HG03354 (cell line): Measurements from ENCODE around the gene SHOC2.

Source experiments
- ATAC-seq: cut with Tn5 transposase; IDR thresholded peaks from one replicate; pipeline ENCODE4 v1.9.1; 2021; ENCODE audit warnings: mild to moderate bottlenecking; ENCODE audit not compliant: unreplicated experiment, poor library complexity, severe bottlenecking

SHOC2 gene

GRCh38 chr10:110919349-110919931, at the start of gene SHOC2:
SHOC2 (plus strand) TSS chr10:110919604; CDS start chr10:110964359, 44,755 bp downstream.
- ATAC-seq, result peak; percentile 21

- no peak for ATAC-seq
These were observed 48.5 kb upstream of the SHOC2 start for GRCh38 chr10:110870823-110871297.

DNA sequence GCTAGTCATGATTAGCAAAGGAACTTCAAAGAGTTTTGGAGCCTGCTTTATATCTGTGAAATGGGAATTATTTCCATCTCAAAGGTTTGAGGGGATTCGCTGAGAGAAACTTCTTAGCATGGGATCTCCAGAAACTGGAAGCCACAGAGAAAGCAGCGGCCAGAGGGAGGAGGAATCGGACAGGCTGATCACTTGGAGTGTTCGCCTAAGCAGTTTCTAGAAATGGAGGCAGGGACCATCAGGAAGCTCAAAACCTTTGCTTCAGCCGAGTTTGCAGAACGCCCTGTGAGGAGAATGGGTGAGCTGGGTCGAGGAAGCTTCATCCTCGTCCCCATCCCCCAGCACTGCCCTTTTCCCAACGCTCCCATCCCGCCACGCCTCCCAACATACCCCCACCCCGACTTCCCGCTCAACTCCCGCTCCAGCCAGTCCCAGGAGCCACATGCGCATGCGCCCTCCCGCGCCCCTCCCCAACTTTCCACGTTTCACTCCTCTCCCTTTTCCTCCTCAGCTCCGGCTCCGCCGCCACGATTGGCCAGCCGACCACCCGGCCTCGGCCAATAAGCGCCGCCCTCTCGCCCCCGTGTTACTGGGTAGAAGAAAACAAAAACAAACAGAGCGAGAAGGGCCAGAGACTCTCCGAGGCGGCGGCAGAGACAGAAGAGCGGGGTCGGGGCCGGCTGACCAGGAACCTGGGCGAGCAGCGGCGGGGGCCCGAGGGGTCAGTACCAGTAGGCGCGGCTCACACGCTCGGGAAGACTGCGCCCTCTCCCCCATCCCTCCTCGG, 47.9 kb upstream of the SHOC2 start, which contains the start of gene PDCD4:
Gene PDCD4, plus strand, starts transcription at position 631 of the 787 bp plus-strand sequence. CDS start 4,100 bp downstream, outside the sequence.
- peak; percentile 80 for ATAC-seq

DNA sequence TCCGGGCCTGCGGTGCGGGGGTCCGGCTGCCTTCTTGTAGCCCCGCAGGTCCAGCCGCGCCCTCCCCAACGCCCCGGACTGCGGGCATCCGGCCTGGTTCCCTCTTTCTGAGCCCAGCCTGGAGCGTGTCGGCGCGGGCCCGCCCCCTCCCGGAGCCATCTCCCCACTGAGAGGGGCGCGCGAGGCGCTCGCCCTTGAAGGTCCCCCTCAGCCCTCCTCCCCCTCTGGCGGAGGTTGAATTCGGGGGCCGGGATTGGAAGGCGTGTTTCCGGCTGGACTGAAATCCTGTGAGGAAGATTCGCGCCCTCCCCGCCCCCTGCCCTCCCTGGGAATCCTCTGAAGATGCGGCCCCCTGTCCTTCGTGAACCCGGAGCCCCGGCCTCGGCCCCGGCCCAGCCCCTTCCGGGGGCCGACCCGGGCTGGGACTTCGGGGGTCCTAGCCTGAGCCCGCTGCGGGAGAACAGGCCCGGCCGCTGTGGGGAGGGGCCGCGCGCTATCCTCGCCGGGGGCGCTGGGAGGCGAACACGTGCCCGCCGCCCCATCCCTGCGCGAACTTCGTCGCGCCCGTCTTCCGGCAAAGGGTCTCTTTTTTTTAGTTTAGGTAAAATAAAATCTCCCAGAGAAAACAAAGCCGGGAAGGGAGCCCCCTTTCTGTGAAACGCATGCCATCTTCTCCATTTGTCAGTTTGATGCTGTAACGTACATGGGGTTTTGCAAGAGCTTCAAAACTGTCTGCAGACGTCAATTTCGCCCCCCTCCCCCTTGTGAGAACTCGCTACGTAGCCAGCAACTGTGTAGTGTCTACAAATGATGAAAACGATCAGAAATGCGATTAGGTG, 47.0 kb upstream of the SHOC2 start:
- peak; percentile 56 for ATAC-seq

DNA sequence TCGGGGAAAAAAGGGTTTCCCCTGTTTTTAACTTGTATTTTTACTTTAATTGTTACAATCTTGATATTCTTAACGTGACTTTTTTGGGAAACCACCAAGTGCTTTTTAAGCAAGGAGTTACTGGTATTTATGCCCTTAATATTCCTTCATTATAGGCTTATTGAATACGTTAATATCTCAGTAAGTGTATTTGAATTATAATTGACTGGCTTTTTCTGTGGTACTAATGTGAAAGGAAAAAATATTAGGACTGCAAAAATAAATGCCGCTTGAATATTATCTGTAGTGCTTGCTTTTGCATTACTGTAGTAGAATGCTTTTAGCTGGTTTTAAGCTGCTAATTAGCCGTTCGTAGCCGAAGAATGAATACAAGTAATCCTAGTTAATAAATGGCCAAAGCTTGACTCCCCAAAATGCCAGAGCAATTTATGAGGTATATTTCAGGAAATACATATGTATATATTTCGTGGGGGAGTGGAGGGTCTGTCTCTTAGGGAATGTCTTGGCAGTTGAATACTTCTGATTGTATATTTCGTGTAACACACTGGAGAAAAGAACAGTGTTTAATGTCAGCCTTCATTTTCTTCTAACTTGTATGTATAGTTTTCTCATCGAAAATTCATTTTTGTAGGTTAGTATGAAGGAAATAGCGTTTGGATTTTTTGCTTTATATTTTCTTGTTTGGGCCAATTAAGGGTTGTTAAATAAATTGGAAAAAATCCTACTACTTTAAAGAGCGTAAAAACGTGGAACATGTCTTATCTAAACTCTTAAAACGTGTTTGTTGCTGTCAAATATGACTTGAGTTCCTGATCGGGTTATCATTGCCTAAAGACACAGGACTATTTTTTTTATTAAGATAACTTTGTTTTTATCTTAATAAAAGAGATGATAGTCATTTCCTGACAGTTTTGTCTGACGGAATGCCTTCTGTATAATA, 46.1 kb upstream of the SHOC2 start:
- no peak for ATAC-seq

- no peak for ATAC-seq
These were observed 45.5 kb upstream of the SHOC2 start for GRCh38 chr10:110873951-110874350.

- ATAC-seq, result no peak
These were observed 43.4 kb upstream of the SHOC2 start for GRCh38 chr10:110876000-110876399.

DNA sequence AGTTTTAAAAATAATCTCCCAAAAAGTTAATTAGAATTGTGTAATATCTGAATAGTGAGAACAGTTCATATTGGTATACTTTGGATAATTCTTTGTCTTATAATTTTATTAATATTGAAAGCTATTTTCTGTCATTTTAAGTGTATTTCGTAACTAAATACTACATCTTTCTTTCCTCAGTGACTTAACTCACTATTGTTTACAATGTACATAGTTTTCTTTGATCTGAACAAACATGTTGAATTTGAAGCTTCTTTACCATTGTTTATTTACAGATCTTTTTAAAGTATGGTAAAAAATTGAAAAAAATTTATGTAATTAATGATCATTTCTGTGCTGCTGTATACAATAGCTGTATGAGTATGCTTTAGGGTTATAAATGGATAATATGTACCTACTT, 42.6 kb upstream of the SHOC2 start:
- no peak for ATAC-seq

DNA sequence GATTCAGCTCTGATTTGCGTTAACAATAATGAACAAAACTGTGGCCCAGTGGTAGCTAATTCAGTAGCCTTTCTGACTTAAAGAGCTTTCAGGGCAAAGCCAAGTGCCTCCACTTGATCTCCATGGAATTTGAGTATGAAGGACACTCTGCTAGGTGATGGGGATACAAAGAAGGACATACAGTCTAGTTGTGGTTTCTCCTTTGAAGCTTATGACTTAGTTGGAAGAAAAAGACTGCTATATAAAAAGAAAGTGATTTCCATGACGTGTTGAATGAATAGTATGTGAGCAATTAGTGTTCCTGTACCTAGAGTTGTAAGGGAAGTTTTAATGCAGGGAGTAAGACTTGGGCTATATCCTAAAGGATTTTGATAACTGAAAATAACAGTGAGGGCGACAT, 39.4 kb upstream of the SHOC2 start:
- ATAC-seq, result no peak

- ATAC-seq, result no peak
These were observed 38.2 kb upstream of the SHOC2 start for GRCh38 chr10:110881247-110881646.

DNA sequence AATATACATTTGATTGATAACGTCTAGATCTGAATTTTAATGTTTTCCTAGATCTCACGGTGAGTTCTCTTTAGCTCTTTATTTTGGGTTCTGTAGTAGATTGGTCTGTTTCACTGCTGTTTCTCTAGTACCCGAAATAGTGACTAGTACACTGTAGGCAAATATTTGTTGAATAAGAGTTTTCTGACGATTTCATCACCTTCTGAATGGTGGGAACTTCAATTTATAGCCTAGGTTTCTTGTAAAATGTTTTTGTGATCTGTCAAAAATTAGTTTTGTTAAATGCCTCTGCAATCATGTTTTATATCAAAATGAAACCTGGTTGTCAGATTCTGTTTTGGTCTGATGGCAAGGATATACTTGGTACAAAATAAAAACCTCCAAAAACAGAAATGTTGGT, 37.5 kb upstream of the SHOC2 start:
- no peak for ATAC-seq

- ATAC-seq, result no peak
These were observed 35.5 kb upstream of the SHOC2 start for GRCh38 chr10:110883924-110884323.

- ATAC-seq, result no peak
These were observed 33.3 kb upstream of the SHOC2 start for GRCh38 chr10:110885932-110886674.

GRCh38 chr10:110887560-110887959, 31.8 kb upstream of the SHOC2 start:
- no peak for ATAC-seq

- no peak for ATAC-seq
These were observed 26.7 kb upstream of the SHOC2 start for GRCh38 chr10:110892602-110893288.

DNA sequence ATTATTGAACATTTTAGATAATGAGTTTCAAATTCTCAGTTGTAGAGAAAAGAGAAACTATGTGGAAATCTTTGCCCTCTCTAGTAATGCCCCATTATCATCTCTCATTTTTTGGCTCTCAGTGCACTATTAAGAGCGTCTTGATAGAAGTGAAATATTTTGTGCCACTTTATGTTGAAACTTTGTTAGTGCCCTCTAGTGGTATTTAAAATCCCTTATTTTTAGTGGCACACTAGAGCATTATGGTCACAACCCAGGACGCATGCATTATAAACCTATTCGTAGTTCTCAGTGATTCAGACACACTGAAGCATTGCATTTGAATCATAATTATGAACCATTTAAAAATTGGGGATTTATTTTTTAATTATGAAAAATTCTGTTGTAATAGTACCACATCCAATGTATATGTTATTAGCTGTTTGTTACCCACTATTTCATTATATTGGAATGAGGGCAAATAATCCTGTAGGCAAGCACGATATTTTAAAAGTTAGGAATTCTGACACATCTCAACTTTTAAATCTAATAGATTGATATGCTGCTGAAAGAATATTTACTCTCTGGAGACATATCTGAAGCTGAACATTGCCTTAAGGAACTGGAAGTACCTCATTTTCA, 25.7 kb upstream of the SHOC2 start:
- peak; percentile 90 for ATAC-seq

DNA sequence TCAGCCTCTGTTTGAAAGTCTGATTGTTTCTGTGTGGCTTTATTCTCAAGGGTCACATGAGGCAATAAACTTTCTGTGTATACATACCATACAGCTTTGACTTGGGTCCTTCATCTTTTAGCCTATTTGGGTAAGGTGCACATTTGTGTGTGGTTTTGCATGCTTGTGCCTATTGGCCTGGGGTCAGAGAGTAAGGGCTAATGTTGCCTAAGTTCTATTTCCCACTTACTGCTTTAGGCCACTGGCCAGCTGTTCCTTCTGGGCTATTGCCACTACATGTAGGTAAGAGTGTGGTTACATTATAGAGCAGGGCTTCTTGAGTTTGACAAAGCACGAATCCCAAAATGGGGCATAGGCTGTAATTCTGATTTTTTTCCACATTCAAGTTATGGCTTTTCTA, 22.2 kb upstream of the SHOC2 start:
- ATAC-seq, result no peak

- ATAC-seq, result no peak
These were observed 21.0 kb upstream of the SHOC2 start for GRCh38 chr10:110898391-110898790.
